Epithelial cell of proximal tubule (primary cell): ENCODE results near the gene DRD1. TPM values are rescaled to one million over a fixed set of nuclear protein-coding genes. Genes with fewer than 3 reads are reported as not detected.
"Not testable (repeated sequence)": the region's sequence is repeated elsewhere in the genome, so short reads cannot be mapped to it uniquely, and the experiment has no call there.

Experiments
- DNase-seq: peaks from one replicate; pipeline ENCODE4 v3.0.0-alpha.2; 2011; ENCODE audit warnings: low read depth
- H3K4me3 ChIP-seq: 2 replicates; pipeline ENCODE4 v1.5.1; 2011; ENCODE audit warnings: low read depth, mild to moderate bottlenecking, low read length
- CTCF ChIP-seq: conservative IDR thresholded peaks from 2 replicates; pipeline ENCODE4 v1.5.1; 2012; ENCODE audit warnings: low read depth, mild to moderate bottlenecking, low read length
- total RNA-seq: library from RNA; depleted of rRNA; stranded (reverse); fragments of >200 nt; gene quantifications from 2 replicates; pipeline ENCODE4 v1.2.3, GENCODE V29; 2015

DRD1 gene
- total RNA-seq, 1 donor from 2014 or later = not detected

GRCh38 chr5:175456105-175456742, 12.2 kb upstream of the DRD1 start:
- DNase-seq = no peak
- H3K4me3 ChIP-seq = no peak overlapping the region
- no peak for TF ChIP-seq CTCF

- not testable (repeated sequence) for DNase-seq, H3K4me3 ChIP-seq
Observed at GRCh38 chr5:175454338-175454737, 10.4 kb upstream of the DRD1 start.

GRCh38 chr5:175452166-175452565, 8.2 kb upstream of the DRD1 start:
- no peak for TF ChIP-seq CTCF
- DNase-seq = no peak
- no peak overlapping the region for H3K4me3 ChIP-seq

- no peak for DNase-seq
- no peak overlapping the region for H3K4me3 ChIP-seq
- no peak for TF ChIP-seq CTCF
Observed at GRCh38 chr5:175448276-175448675, 4.3 kb upstream of the DRD1 start.

- no peak overlapping the region for H3K4me3 ChIP-seq
- no peak for DNase-seq
- no peak for TF ChIP-seq CTCF
Observed at GRCh38 chr5:175447571-175447970, 3.6 kb upstream of the DRD1 start.

GRCh38 chr5:175446378-175446777, 2.4 kb upstream of the DRD1 start:
- not testable (repeated sequence) for DNase-seq, H3K4me3 ChIP-seq

- TF ChIP-seq CTCF = no peak
- no peak overlapping the region for H3K4me3 ChIP-seq
- DNase-seq = no peak
Observed at GRCh38 chr5:175444905-175445456, 999 bp upstream of the DRD1 start.

GRCh38 chr5:175443514-175444059, 395 bp downstream of the DRD1 start:
- no peak for DNase-seq
- H3K4me3 ChIP-seq = no peak overlapping the region
- TF ChIP-seq CTCF = no peak
